ENCODE results near the gene ABCC3. TPM values are rescaled to one million over a fixed set of nuclear protein-coding genes. Genes with fewer than 3 reads are reported as not detected.

Gene ABCC3
- total and polyA plus RNA-seq, 8 donors: 47.2 to 209 (median 99.7) TPM

GRCh38 chr17:50660887-50661345, 26.2 kb downstream of the ABCC3 start:
- no peak overlapping the region for H3K4me3 ChIP-seq
- intact Hi-C loops (cut with DNase I): no loop called here
- FAIRE-seq (no peak), ATAC-seq (peak in 2 of 4 donors; percentile 2 to 24), DNase-seq (peak in 2 of 6 donors; percentile 18 to 52)
- H3K27me3 ChIP-seq: no peaks in the 10 kb centered on the region
- H3K9me3 ChIP-seq: no peaks in the 10 kb centered on the region
- no peaks in the 10 kb centered on the region for H3K36me3 ChIP-seq
- no peak for TF ChIP-seq CTCF (IDR thresholded peaks at IDR 0.05)
- peak overlapping the region in 2 of 4 donors; percentile 57 to 71 for H3K27ac ChIP-seq
- 93 to 95% methylated on average over 10 of the region's 10 CpGs for WGBS, 2 donors
- peaks cover 12 to 24% (median 21%) of the 10 kb centered on the region in 3 donors for H3K4me1 ChIP-seq

- DNase-seq: no peak
- Histone ChIP-seq H3K4me1 (peaks cover 12 to 24% (median 21%) of the 10 kb centered on the region in 3 donors), H3K36me3 (no peaks in the 10 kb centered on the region), H3K27ac (peak overlapping the region in 2 of 4 donors; percentile 57 to 71), H3K4me3 (no peak overlapping the region), H3K27me3 (no peaks in the 10 kb centered on the region), H3K9me3 (no peaks in the 10 kb centered on the region)
- no peak for TF ChIP-seq CTCF (IDR thresholded peaks at IDR 0.05)
- FAIRE-seq: no peak
- intact Hi-C loops (cut with DNase I): no loop called here
- 65 to 79% methylated on average over 5 of the region's 5 CpGs for WGBS, 2 donors
- no peak for ATAC-seq
These were observed 26.7 kb downstream of the ABCC3 start for GRCh38 chr17:50661348-50661747.

GRCh38 chr17:50661795-50662391, 27.2 kb downstream of the ABCC3 start:
- no peak for TF ChIP-seq CTCF (IDR thresholded peaks at IDR 0.05)
- 49 to 51% methylated on average over 9 of the region's 9 CpGs for WGBS, 2 donors
- H3K4me3 ChIP-seq: no peak overlapping the region
- intact Hi-C loops (cut with DNase I): no loop called here
- H3K36me3 ChIP-seq: no peaks in the 10 kb centered on the region
- no peaks in the 10 kb centered on the region for H3K9me3 ChIP-seq
- H3K27ac ChIP-seq: peak overlapping the region in 2 of 4 donors; percentile 57 to 71
- no peak for FAIRE-seq
- no peaks in the 10 kb centered on the region for H3K27me3 ChIP-seq
- peak; percentile 83 to 91 (median 86) for ATAC-seq
- peaks cover 12 to 24% (median 21%) of the 10 kb centered on the region in 3 donors for H3K4me1 ChIP-seq
- peak in 5 of 6 donors; percentile 41 to 72 (median 68) for DNase-seq

- H3K27me3 ChIP-seq: no peaks in the 10 kb centered on the region
- no peak for ATAC-seq
- peak in 2 of 6 donors; percentile 22 for DNase-seq
- TF ChIP-seq CTCF (IDR thresholded peaks at IDR 0.05): no peak
- H3K4me1 ChIP-seq: peaks cover 12 to 24% (median 21%) of the 10 kb centered on the region in 3 donors
- WGBS, 2 donors: 95 to 97% methylated on average over 9 of the region's 9 CpGs
- no peak for FAIRE-seq
- H3K36me3 ChIP-seq: no peaks in the 10 kb centered on the region
- H3K27ac ChIP-seq: no peak overlapping the region
- no peaks in the 10 kb centered on the region for H3K9me3 ChIP-seq
- intact Hi-C loops (cut with DNase I): no loop called here
- H3K4me3 ChIP-seq: no peak overlapping the region
These were observed 28.0 kb downstream of the ABCC3 start for GRCh38 chr17:50662632-50663225.
